Stomach smooth muscle (tissue), 2 donors: ENCODE data around the gene C1orf116.

ENCODE experiments used
- H3K27ac ChIP-seq: one replicate; pipeline ENCODE4 v1.7.0; 2013; ENCODE audit warnings: mild to moderate bottlenecking, low read length, inconsistent platforms
- H3K27me3 ChIP-seq, 2 donors: one replicate each; pipeline ENCODE4 v1.7.0; 2013; ENCODE audit warnings: low read length in 2 of 2; ENCODE audit not compliant: insufficient read depth in 2 of 2, control insufficient read depth in 1 of 2
- H3K36me3 ChIP-seq, 2 donors: one replicate each; pipeline ENCODE4 v1.7.0; 2013; ENCODE audit warnings: low read length in 2 of 2; ENCODE audit not compliant: control insufficient read depth in 2 of 2, insufficient read depth in 2 of 2
- H3K4me1 ChIP-seq: one replicate; pipeline ENCODE4 v1.7.0; 2013; ENCODE audit warnings: low read length; ENCODE audit not compliant: control insufficient read depth, insufficient read depth
- H3K4me3 ChIP-seq, 2 donors: one replicate each; pipeline ENCODE4 v1.7.0; 2013; ENCODE audit warnings: low read length in 2 of 2
- H3K9ac ChIP-seq, 2 donors: one replicate each; pipeline ENCODE4 v1.7.0; 2013; ENCODE audit warnings: low read length in 2 of 2, mild to moderate bottlenecking in 1 of 2
- H3K9me3 ChIP-seq, 2 donors: one replicate each; pipeline ENCODE4 v1.7.0; 2013; ENCODE audit warnings: low read length in 2 of 2; ENCODE audit not compliant: control insufficient read depth in 2 of 2
- donor health status: healthy.
- donor health status: Pancreatic carcinoma.

C1orf116 gene

GRCh38 chr1:207019161-207019560 lies 13.4 kb downstream of the C1orf116 start:
- no peak overlapping the region for H3K9ac ChIP-seq
- no peaks in the 10 kb centered on the region for H3K9me3 ChIP-seq
- H3K4me1 ChIP-seq = peaks cover 5% of the 10 kb centered on the region
- no peak overlapping the region for H3K27ac ChIP-seq
- H3K36me3 ChIP-seq = no peaks in the 10 kb centered on the region
- H3K4me3 ChIP-seq = no peak overlapping the region
- peaks cover 5 to 10% of the 10 kb centered on the region in 2 donors for H3K27me3 ChIP-seq

GRCh38 chr1:207018707-207019106 lies 13.8 kb downstream of the C1orf116 start:
- Histone ChIP-seq H3K9ac (no peak overlapping the region), H3K4me3 (no peak overlapping the region), H3K36me3 (no peaks in the 10 kb centered on the region), H3K4me1 (peaks cover 3% of the 10 kb centered on the region), H3K9me3 (no peaks in the 10 kb centered on the region), H3K27me3 (peaks cover 5 to 10% of the 10 kb centered on the region in 2 donors), H3K27ac (no peak overlapping the region)

GRCh38 chr1:207017615-207018559 lies 14.7 kb downstream of the C1orf116 start:
- Histone ChIP-seq H3K27me3 (peaks cover 5 to 10% of the 10 kb centered on the region in 2 donors), H3K9me3 (no peaks in the 10 kb centered on the region), H3K9ac (no peak overlapping the region), H3K4me1 (peaks cover 3% of the 10 kb centered on the region), H3K4me3 (no peak overlapping the region), H3K27ac (no peak overlapping the region), H3K36me3 (no peaks in the 10 kb centered on the region)

- H3K36me3 ChIP-seq = no peaks in the 10 kb centered on the region
- no peak overlapping the region for H3K27ac ChIP-seq
- no peaks in the 10 kb centered on the region for H3K4me1 ChIP-seq
- no peak overlapping the region for H3K9ac ChIP-seq
- peaks cover 5 to 10% of the 10 kb centered on the region in 2 donors for H3K27me3 ChIP-seq
- H3K4me3 ChIP-seq = no peak overlapping the region
- no peaks in the 10 kb centered on the region for H3K9me3 ChIP-seq
These were observed 16.8 kb downstream of the C1orf116 start for GRCh38 chr1:207015791-207016190.

- H3K4me1 ChIP-seq = no peaks in the 10 kb centered on the region
- no peak overlapping the region for H3K4me3 ChIP-seq
- no peaks in the 10 kb centered on the region for H3K36me3 ChIP-seq
- no peak overlapping the region for H3K27ac ChIP-seq
- H3K9ac ChIP-seq = no peak overlapping the region
- H3K27me3 ChIP-seq = peaks cover 2 to 10% of the 10 kb centered on the region in 2 donors
- H3K9me3 ChIP-seq = no peaks in the 10 kb centered on the region
These were observed 17.8 kb downstream of the C1orf116 start for GRCh38 chr1:207014728-207015127.

- Histone ChIP-seq H3K27me3 (peaks cover 2 to 6% of the 10 kb centered on the region in 2 donors), H3K27ac (no peak overlapping the region), H3K4me3 (no peak overlapping the region), H3K36me3 (no peaks in the 10 kb centered on the region), H3K4me1 (no peaks in the 10 kb centered on the region), H3K9me3 (no peaks in the 10 kb centered on the region), H3K9ac (no peak overlapping the region)
These were observed 19.1 kb downstream of the C1orf116 start for GRCh38 chr1:207013321-207014085.

- Histone ChIP-seq H3K27me3 (peaks cover 0 to 6% of the 10 kb centered on the region in 2 donors), H3K4me1 (peaks cover 3% of the 10 kb centered on the region), H3K9me3 (no peaks in the 10 kb centered on the region), H3K4me3 (no peak overlapping the region), H3K9ac (no peak overlapping the region), H3K27ac (no peak overlapping the region), H3K36me3 (no peaks in the 10 kb centered on the region)
These were observed 21.8 kb downstream of the C1orf116 start for GRCh38 chr1:207010726-207011125.

- Histone ChIP-seq H3K9ac (no peak overlapping the region), H3K36me3 (no peaks in the 10 kb centered on the region), H3K4me3 (no peak overlapping the region), H3K9me3 (no peaks in the 10 kb centered on the region), H3K4me1 (peaks cover 3% of the 10 kb centered on the region), H3K27ac (no peak overlapping the region), H3K27me3 (peaks cover 0 to 1% of the 10 kb centered on the region in 2 donors)
These were observed 22.6 kb downstream of the C1orf116 start for GRCh38 chr1:207009945-207010344.

- Histone ChIP-seq H3K27me3 (no peaks in the 10 kb centered on the region), H3K27ac (no peak overlapping the region), H3K4me3 (no peak overlapping the region), H3K36me3 (no peaks in the 10 kb centered on the region), H3K9ac (no peak overlapping the region), H3K4me1 (peaks cover 3% of the 10 kb centered on the region), H3K9me3 (no peaks in the 10 kb centered on the region)
These were observed 23.2 kb downstream of the C1orf116 start for GRCh38 chr1:207009182-207009850.

- no peaks in the 10 kb centered on the region for H3K27me3 ChIP-seq
- no peak overlapping the region for H3K27ac ChIP-seq
These were observed 25.1 kb downstream of the C1orf116 start for GRCh38 chr1:207007352-207008033.

More at GRCh38 chr1:207007352-207008033, 25.1 kb downstream of the C1orf116 start:
- Histone ChIP-seq H3K4me3 (no peak overlapping the region), H3K36me3 (no peaks in the 10 kb centered on the region), H3K9ac (no peak overlapping the region), H3K9me3 (no peaks in the 10 kb centered on the region), H3K4me1 (peaks cover 3% of the 10 kb centered on the region)
